ENCODE data around the gene CDH11. TPM values are rescaled to one million over a fixed set of nuclear protein-coding genes. Genes with fewer than 3 reads are reported as not detected.

CDH11 gene
- total and polyA plus RNA-seq, 2 donors (not counting 1 experiment from before 2014, with no cell fraction given) = not detected

GRCh38 chr16:65083164-65083857, 38.6 kb downstream of the CDH11 start:
- no peaks in the 10 kb centered on the region for H4K20me1 ChIP-seq (ENCODE audit: control insufficient read depth, insufficient read depth, low read length, poor library complexity, severe bottlenecking)
- H3K4me2 ChIP-seq (replicated peaks; ENCODE audit: low read depth, low read length, poor library complexity, severe bottlenecking) = no peak overlapping the region
- Mint-ChIP-seq H3K4me1 (no peaks in the 10 kb centered on the region), H3K4me3 (no peak overlapping the region), H3K27me3 (no peaks in the 10 kb centered on the region), H3K27ac (no peak overlapping the region), H3K9me3 (ENCODE audit: insufficient read depth) (no peaks in the 10 kb centered on the region)
- no peak overlapping the region for H3K4me3 ChIP-seq (ENCODE audit: control extremely low read depth in 1 of 5, extremely low read depth in 1 of 5, insufficient read depth in 1 of 5, low read depth in 2 of 5, low read length in 4 of 5)
- ChIA-PET CTCF (no interaction called here), POLR2A (no interaction called here)
- DNase-seq (no peak), ATAC-seq (ENCODE audit: low read depth) (no peak)
- 52% methylated on average over 2 of the region's 2 CpGs for WGBS (ENCODE audit: insufficient coverage)
- no peak overlapping the region for H3K27ac ChIP-seq (ENCODE audit: low read length in 2 of 2)
- H3K4me1 ChIP-seq (ENCODE audit: control insufficient read depth in 2 of 2, insufficient read depth in 2 of 2, low read length in 2 of 2) = no peaks in the 10 kb centered on the region
- no peak overlapping the region for H2AFZ ChIP-seq (ENCODE audit: insufficient read depth, low read depth, low read length, poor library complexity, severe bottlenecking)
- intact Hi-C loops (cut with micrococcal nuclease) = no loop called here
- H3K9me3 ChIP-seq (ENCODE audit: control extremely low read depth in 1 of 3, control insufficient read depth in 2 of 3, insufficient read depth in 1 of 3, low read length in 2 of 3) = no peaks in the 10 kb centered on the region
- no peaks in the 10 kb centered on the region for H3K36me3 ChIP-seq (replicated peaks in 1 of 2; ENCODE audit: control extremely low read depth in 1 of 2, control insufficient read depth in 1 of 2, extremely low read depth in 1 of 2, insufficient read depth in 2 of 2, low read length in 1 of 2)
- no peak overlapping the region for H3K9ac ChIP-seq (ENCODE audit: low read length)
- no peaks in the 10 kb centered on the region for H3K27me3 ChIP-seq (replicated peaks in 1 of 4; ENCODE audit: control extremely low read depth in 1 of 4, control insufficient read depth in 3 of 4, insufficient read depth in 4 of 4, low read length in 3 of 4)
- TF ChIP-seq CTCF (IDR thresholded peaks at IDR 0.05) = no peak
- no peak for TF ChIP-seq EZH2 (IDR thresholded peaks at IDR 0.05; ENCODE audit: borderline replicate concordance, insufficient read depth, low read depth, low read length, poor library complexity, severe bottlenecking)
- H3K79me2 ChIP-seq (ENCODE audit: control insufficient read depth, insufficient read depth, low read length) = no peaks in the 10 kb centered on the region

- Histone ChIP-seq H4K20me1 (ENCODE audit: control insufficient read depth, insufficient read depth, low read length, poor library complexity, severe bottlenecking) (no peaks in the 10 kb centered on the region), H3K9ac (ENCODE audit: low read length) (no peak overlapping the region), H3K4me2 (replicated peaks; ENCODE audit: low read depth, low read length, poor library complexity, severe bottlenecking) (no peak overlapping the region), H3K27me3 (replicated peaks in 1 of 4; ENCODE audit: control extremely low read depth in 1 of 4, control insufficient read depth in 3 of 4, insufficient read depth in 4 of 4, low read length in 3 of 4) (no peaks in the 10 kb centered on the region), H3K27ac (ENCODE audit: low read length in 2 of 2) (no peak overlapping the region), H3K79me2 (ENCODE audit: control insufficient read depth, insufficient read depth, low read length) (no peaks in the 10 kb centered on the region), H3K36me3 (replicated peaks in 1 of 2; ENCODE audit: control extremely low read depth in 1 of 2, control insufficient read depth in 1 of 2, extremely low read depth in 1 of 2, insufficient read depth in 2 of 2, low read length in 1 of 2) (no peaks in the 10 kb centered on the region), H3K9me3 (ENCODE audit: control extremely low read depth in 1 of 3, control insufficient read depth in 2 of 3, insufficient read depth in 1 of 3, low read length in 2 of 3) (no peaks in the 10 kb centered on the region), H3K4me3 (ENCODE audit: control extremely low read depth in 1 of 5, extremely low read depth in 1 of 5, insufficient read depth in 1 of 5, low read depth in 2 of 5, low read length in 4 of 5) (no peak overlapping the region), H3K4me1 (ENCODE audit: control insufficient read depth in 2 of 2, insufficient read depth in 2 of 2, low read length in 2 of 2) (no peaks in the 10 kb centered on the region), H2AFZ (ENCODE audit: insufficient read depth, low read depth, low read length, poor library complexity, severe bottlenecking) (no peak overlapping the region)
- Mint-ChIP-seq H3K27ac (no peak overlapping the region), H3K27me3 (no peaks in the 10 kb centered on the region), H3K4me1 (no peaks in the 10 kb centered on the region), H3K4me3 (no peak overlapping the region), H3K9me3 (ENCODE audit: insufficient read depth) (no peaks in the 10 kb centered on the region)
- DNase-seq (no peak), ATAC-seq (ENCODE audit: low read depth) (no peak)
- intact Hi-C loops (cut with micrococcal nuclease) = no loop called here
- POLR2A ChIA-PET = no interaction called here
- CTCF ChIA-PET = no interaction called here
- WGBS (ENCODE audit: insufficient coverage) = 93% methylated on average over 2 of the region's 2 CpGs
- TF ChIP-seq EZH2 (IDR thresholded peaks at IDR 0.05; ENCODE audit: borderline replicate concordance, insufficient read depth, low read depth, low read length, poor library complexity, severe bottlenecking) = no peak
Observed at GRCh38 chr16:65079549-65079948, 42.3 kb downstream of the CDH11 start.

Measured in B cell (primary cell).